NCI-H1417 treated with DMSO at 0.1 percent for 48 hours (cell line): ENCODE results near the gene CCDC27.

Experiments used
- DNase-seq: peaks from one replicate; lab custom pipeline; 2025; lab: John Stamatoyannopoulos, UW

The CCDC27 gene

GRCh38 chr1:3752400-3752945 is at the start of gene CCDC27:
CCDC27 (plus strand) TSS chr1:3752450; CDS start chr1:3752482, 32 bp downstream.
- DNase-seq, result no peak

- DNase-seq, result no peak
These were observed 49.7 kb upstream of the CCDC27 start for GRCh38 chr1:3702528-3702927.

- no peak for DNase-seq
These were observed 49.1 kb upstream of the CCDC27 start for GRCh38 chr1:3702990-3703728.

GRCh38 chr1:3703786-3704371 is 48.4 kb upstream of the CCDC27 start:
- DNase-seq, result no peak

- no peak for DNase-seq
These were observed 46.8 kb upstream of the CCDC27 start for GRCh38 chr1:3705341-3705950.

- no peak for DNase-seq
These were observed 45.5 kb upstream of the CCDC27 start for GRCh38 chr1:3706651-3707297.

- no peak for DNase-seq
These were observed 44.8 kb upstream of the CCDC27 start for GRCh38 chr1:3707298-3707938.

- no peak for DNase-seq
These were observed 44.3 kb upstream of the CCDC27 start for GRCh38 chr1:3707939-3708328.

- DNase-seq, result no peak
These were observed 43.5 kb upstream of the CCDC27 start for GRCh38 chr1:3708791-3709190.

- DNase-seq, result no peak
These were observed 42.0 kb upstream of the CCDC27 start for GRCh38 chr1:3710251-3710650.

- DNase-seq, result no peak
These were observed 40.9 kb upstream of the CCDC27 start for GRCh38 chr1:3711381-3711779.

GRCh38 chr1:3711780-3712451 is 40.3 kb upstream of the CCDC27 start:
- no peak for DNase-seq

- no peak for DNase-seq
These were observed 39.4 kb upstream of the CCDC27 start for GRCh38 chr1:3712573-3713535.

- no peak for DNase-seq
These were observed 38.4 kb upstream of the CCDC27 start for GRCh38 chr1:3713840-3714239.

GRCh38 chr1:3714284-3714741 is 37.9 kb upstream of the CCDC27 start:
- DNase-seq, result no peak

GRCh38 chr1:3714814-3715213 is 37.4 kb upstream of the CCDC27 start:
- DNase-seq, result no peak

- no peak for DNase-seq
These were observed 35.9 kb upstream of the CCDC27 start for GRCh38 chr1:3716351-3716750.

- DNase-seq, result no peak
These were observed 35.1 kb upstream of the CCDC27 start for GRCh38 chr1:3717041-3717714.

- no peak for DNase-seq
These were observed 34.3 kb upstream of the CCDC27 start for GRCh38 chr1:3717715-3718601.
